GM08714 (cell line): Measurements from ENCODE around the gene MGAT3.

Source experiments
- H3K4me3 ChIP-seq: fragments of 200-500 bp; sonication (Bioruptor generic); 2 replicates; pipeline ENCODE4 v1.5.1; 2014; ENCODE audit warnings: mild to moderate bottlenecking, low read length, inconsistent platforms
- ZNF274 ChIP-seq: IDR thresholded peaks from 2 replicates; pipeline ENCODE4 v1.6.1; 2012; ENCODE audit warnings: mild to moderate bottlenecking, low read depth, low read length

MGAT3 gene

DNA sequence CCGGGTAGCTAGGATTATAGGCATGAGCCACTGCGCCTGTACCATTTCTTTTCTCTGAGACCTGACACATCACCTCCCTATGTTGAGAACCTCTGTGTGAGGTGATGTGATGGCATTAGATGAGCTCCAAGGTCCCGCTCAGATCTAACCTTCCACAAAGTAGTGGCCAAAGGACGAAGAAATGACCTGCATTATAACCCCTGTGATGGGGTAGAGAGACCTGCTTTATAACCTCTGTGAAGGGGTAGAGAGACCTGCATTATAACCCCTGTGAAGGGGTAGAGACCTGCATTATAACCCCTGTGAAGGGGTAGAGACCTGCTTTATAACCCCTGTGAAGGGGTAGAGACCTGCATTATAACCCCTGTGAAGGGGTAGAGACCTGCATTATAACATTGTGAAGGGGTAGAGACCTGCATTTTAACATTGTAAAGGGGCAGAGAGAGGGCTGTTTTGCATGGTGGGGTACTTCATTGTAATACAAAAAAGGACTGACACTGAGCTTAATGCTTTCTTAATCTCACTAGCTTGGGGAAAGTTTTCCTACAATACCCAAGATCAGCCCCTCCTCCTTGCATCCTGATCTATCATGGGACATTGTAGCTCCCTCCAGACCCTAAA is 53.8 kb downstream of the MGAT3 start:
- TF ChIP-seq ZNF274, result no peak
- no peak overlapping the region for H3K4me3 ChIP-seq

DNA sequence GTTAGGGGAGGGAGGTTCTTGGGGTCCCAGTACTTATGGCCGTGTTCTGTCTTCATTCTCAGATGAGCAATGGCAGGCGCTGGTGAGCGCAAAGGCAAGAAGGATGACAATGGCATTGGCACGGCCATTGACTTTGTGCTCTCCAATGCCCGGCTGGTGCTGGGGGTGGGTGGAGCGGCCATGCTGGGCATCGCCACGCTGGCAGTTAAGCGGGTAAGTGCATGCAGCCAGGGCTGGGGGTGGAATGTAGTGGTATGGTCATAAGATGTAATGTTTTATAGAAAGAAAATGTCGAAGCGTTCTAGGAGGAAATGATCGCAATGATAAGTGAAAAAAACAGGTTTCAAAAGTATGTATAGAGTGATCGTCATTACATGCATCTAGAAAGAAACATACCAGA is 54.4 kb downstream of the MGAT3 start:
- H3K4me3 ChIP-seq, result no peak overlapping the region
- no peak for TF ChIP-seq ZNF274

DNA sequence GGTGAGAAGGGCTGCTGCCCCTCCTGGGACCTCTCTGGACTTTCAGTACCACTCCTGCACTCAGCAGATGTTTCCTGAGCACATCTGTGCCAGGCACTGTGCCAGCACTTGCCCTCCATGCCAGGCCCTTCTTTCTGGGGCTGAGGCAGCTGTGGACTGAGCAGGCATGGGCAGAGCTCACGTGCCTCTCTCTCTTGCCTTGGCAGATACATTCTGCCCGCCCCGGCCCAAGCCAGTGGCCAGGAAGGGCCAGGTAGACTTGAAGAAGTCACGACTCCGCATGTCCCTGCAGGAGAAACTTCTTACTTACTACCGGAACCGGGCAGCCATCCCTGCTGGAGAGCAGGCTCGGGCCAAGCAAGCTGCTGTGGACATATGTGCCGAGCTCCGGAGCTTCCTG is 55.2 kb downstream of the MGAT3 start:
- TF ChIP-seq ZNF274, result no peak

DNA sequence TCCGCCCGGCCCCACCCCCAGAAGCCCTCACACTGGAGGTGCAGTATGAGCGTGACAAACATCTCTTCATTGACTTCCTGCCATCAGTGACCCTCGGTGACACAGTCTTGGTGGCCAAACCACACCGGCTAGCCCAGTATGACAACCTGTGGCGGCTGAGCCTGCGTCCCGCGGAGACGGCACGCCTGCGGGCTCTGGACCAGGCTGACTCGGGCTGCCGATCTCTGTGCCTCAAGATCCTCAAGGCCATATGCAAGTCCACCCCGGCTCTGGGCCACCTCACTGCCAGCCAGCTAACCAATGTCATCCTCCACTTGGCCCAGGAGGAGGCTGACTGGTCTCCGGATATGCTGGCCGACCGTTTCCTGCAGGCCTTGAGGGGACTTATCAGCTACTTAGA is 57.0 kb downstream of the MGAT3 start:
- no peak for TF ChIP-seq ZNF274
- H3K4me3 ChIP-seq, result no peak overlapping the region

More for the DNA sequence above, 55.2 kb downstream of the MGAT3 start:
- no peak overlapping the region for H3K4me3 ChIP-seq

DNA sequence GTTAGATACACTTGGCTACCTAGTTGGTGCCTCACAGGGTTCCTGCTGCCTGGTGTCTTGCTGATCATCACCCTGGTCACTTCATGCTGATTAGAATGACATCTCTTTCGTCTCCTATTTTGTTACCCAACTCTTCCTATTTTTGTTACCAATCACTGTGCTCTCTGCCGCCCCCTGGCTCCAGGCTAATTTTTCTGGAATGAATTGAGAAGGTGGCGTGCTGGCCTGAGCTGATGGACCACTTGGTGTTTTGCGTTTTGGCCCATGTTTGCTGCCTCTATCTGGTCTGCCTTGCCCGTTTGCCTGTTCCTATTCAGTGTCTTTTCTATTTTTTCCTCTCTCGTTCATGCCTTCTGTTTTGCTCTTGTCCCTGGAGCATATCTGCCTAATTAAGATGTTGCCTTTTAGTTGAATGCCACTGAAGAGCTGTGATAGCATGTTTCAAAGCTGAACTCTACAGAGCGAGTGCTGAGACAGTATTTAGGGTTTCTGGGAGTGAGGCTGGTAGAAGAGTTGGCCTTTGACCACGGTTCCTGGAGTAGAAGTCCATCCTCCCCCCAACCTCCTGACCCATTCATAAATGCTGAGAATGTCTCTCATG is 57.7 kb downstream of the MGAT3 start:
- no peak overlapping the region for H3K4me3 ChIP-seq
- no peak for TF ChIP-seq ZNF274

DNA sequence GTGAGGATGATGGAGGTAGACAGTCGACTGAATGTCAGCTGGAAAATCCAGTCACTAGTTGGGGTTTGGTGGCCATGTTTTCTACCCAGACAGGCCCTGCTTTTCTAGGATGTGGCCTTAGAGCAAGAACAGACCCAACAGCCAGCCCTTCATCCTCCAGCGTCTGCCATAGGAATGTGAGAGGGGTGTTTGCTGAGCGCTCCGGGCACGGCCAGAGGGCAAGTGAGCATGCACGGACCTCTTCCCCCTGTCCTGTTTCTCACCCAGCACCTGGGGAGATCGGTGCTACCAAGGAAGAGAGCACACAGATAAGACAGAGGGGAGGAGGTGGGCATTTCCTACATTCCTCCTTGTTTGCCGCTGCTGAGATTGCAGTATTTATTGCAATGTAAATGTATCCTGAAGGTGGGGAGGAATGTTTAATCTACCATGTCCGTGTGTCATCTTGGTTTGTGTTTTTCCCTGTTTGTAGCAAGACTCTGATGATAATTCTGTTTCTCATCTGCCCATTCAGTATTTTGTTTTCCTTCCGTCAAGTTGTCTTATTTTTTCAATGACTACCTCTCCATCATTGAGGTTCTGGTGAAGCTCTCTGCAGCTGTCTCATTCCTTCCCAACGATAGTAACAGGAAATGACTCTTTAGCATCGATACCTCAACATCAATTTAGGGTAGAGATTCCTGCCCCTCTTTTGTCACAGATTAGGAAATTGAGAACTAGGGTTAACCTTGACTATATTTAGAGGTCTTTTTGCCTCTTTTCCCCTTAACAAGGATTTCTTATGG is 58.6 kb downstream of the MGAT3 start:
- no peak for TF ChIP-seq ZNF274
- H3K4me3 ChIP-seq, result no peak overlapping the region

DNA sequence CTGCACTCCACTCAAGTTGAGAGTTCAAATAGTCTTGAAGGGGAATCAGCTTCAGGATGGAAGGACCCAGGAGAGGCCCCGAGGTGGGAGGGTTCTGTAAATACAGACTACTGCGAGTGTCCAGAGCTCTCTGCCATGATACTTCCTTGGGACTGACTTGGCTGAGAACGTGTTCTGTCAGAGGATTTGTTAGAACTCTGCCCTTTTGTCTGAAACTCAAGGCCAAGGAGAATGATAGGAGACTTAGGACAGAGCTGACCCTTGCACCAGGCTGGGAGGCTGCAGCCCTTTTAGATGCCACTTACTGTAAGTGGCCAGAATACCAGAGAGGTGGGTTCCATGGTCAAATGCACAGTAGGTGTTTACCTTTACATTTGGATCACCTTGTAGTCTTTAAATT is 60.7 kb downstream of the MGAT3 start:
- TF ChIP-seq ZNF274, result no peak

DNA sequence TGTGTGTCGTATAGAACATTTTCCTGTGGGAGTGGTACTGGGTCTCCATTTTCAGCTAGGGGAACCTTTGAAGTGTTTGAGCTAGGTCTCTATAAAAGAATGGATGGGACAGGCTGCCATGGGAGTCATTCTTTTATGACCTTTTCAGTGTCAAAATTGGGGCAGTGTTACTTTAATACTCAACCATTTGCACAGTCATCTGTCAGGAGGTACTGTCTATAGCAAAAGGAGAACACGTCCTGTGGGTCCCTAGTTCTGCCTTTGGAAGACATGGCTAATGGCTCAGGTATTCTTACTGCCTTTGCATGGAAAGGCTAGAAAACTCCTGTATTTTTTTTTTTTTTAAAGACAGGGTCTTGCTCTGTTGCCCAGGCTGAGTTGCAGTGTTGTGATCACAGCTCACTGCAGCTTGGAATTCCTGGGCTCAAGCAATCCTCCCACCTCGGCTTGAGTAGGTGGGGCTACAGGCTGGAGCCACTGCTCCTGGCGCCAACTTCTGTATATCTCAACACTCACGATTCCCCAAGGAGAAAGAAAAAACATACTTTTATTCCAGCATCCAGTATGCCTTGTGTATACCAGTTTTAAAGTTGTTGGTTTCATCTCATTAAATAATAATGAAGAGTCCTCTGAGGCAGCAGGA is 61.5 kb downstream of the MGAT3 start:
- TF ChIP-seq ZNF274, result no peak
- no peak overlapping the region for H3K4me3 ChIP-seq

More for the DNA sequence above, 60.7 kb downstream of the MGAT3 start:
- no peak overlapping the region for H3K4me3 ChIP-seq

DNA sequence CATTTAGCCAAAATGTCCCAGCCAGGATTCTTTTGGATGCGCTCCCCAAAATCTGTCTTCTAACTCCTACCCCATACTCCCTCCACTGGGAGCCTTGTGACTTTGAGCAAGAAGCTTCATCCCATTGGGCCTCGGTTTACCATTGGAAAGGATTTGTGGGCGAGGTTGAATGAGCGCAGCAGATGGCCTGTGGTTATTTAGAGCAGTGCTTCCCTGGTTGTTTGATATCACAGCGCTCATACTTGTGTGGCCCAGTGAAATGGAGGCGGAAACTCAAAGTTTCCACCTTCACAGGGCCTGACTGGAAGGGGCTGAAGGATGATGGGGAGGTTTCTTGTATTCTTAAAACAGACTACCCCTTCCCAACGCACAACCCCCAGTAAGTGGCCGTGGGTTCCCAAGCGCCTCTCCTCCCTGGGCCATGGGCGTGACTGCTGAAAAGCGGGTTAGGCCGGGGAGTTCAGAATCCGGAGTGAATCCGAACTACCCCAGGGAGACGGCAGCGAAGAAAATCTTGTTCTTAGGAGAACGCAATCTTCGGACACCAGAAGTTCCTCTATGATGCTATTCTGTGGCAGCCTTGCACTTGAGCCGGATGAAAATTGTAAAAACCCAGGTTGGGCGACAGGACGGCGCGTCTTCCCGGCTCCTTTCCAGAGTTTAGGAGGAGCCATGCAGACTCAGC is 62.3 kb downstream of the MGAT3 start:
- no peak for TF ChIP-seq ZNF274
- peak overlapping the region; percentile 78 for H3K4me3 ChIP-seq

DNA sequence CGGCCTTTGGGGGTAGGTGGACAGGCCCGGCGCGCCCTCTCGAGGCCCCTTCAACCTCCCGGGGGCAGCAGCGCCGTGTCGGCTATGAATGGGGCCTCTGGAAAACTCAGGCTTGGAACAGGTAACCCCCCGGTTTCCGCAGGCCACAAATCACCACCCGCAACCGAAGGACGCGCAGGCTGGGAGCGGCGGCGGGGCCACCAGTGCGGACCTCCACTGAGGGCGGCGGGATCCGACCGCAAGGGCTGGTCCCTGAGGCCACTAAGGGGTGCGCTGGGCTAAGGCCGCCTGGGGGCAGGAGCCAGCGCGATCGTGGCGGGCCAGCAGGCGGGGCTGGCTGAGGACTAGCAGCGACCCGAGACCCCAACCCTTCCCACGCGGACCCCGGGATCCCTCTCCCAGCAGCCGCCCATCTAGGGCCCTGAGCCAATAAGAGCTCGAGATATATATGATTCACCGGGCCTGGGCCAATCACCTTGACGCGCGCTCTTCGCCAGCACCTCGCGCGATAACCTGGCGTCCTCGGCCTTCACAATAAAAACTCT is 62.9 kb downstream of the MGAT3 start:
- no peak for TF ChIP-seq ZNF274
- H3K4me3 ChIP-seq, result peak overlapping the region; percentile 78

DNA sequence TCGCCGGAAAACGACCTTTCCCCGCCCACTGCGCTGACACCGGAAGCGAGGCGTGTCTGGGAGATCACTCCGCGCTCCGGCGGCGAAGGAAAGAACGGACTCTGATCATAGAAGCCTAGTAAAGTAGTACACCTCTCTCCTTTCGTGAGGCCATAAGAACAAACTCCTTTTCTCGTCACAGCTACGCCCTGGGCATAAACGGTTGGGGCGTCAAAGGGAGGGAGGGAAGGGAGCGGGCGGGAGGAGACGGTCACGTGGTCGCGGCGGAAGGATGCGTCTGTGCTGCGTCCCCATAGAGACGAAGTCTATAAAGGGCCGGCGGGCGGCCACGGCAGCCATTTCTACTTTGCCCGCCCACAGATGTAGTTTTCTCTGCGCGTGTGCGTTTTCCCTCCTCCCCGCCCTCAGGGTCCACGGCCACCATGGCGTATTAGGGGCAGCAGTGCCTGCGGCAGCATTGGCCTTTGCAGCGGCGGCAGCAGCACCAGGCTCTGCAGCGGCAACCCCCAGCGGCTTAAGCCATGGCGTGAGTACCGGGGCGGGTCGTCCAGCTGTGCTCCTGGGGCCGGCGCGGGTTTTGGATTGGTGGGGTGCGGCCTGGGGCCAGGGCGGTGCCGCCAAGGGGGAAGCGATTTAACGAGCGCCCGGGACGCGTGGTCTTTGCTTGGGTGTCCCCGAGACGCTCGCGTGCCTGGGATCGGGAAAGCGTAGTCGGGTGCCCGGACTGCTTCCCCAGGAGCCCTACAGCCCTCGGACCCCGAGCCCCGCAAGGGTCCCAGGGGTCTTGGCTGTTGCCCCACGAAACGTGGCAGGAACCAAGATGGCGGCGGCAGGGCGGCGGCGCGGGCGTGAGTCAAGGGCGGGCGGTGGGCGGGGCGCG is 63.7 kb downstream of the MGAT3 start, which contains the start of gene ATF4:
Gene ATF4, plus strand, starts transcription at position 337 of the 880 bp plus-strand sequence. CDS start 884 bp downstream, outside the sequence.
- H3K4me3 ChIP-seq, result peak within 1 kb of the TSS; percentile 86
- TF ChIP-seq ZNF274, result no peak

DNA sequence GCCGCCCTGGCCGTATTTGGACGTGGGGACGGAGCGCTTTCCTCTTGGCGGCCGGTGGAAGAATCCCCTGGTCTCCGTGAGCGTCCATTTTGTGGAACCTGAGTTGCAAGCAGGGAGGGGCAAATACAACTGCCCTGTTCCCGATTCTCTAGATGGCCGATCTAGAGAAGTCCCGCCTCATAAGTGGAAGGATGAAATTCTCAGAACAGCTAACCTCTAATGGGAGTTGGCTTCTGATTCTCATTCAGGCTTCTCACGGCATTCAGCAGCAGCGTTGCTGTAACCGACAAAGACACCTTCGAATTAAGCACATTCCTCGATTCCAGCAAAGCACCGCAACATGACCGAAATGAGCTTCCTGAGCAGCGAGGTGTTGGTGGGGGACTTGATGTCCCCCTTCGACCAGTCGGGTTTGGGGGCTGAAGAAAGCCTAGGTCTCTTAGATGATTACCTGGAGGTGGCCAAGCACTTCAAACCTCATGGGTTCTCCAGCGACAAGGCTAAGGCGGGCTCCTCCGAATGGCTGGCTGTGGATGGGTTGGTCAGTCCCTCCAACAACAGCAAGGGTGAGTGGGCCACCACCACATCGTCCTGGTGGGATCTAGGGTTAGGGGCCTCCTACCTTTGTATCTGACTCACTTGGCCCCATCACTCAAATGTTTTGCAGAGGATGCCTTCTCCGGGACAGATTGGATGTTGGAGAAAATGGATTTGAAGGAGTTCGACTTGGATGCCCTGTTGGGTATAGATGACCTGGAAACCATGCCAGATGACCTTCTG is 64.5 kb downstream of the MGAT3 start:
- peak overlapping the region; percentile 86 for H3K4me3 ChIP-seq

DNA sequence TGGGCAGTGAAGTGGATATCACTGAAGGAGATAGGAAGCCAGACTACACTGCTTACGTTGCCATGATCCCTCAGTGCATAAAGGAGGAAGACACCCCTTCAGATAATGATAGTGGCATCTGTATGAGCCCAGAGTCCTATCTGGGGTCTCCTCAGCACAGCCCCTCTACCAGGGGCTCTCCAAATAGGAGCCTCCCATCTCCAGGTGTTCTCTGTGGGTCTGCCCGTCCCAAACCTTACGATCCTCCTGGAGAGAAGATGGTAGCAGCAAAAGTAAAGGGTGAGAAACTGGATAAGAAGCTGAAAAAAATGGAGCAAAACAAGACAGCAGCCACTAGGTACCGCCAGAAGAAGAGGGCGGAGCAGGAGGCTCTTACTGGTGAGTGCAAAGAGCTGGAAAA is 65.3 kb downstream of the MGAT3 start:
- H3K4me3 ChIP-seq, result peak overlapping the region; percentile 86
